WERI-Rb-1 (cell line): Measurements from ENCODE around the gene ITGA1.
"Not testable (repeated sequence)": the region's sequence is repeated elsewhere in the genome, so short reads cannot be mapped to it uniquely, and the experiment has no call there.

ENCODE experiments used
- DNase-seq: peaks from one replicate; pipeline ENCODE4 v3.0.0-alpha.2; 2020
- H3K27ac ChIP-seq: fragments of 250-450 bp; sonication (Bioruptor Pico); 2 replicates; pipeline ENCODE4 v1.5.1; 2020; ENCODE audit warnings: mild to moderate bottlenecking, moderate library complexity
- H3K27me3 ChIP-seq: fragments of 250-450 bp; sonication (Bioruptor Pico); 2 replicates; pipeline ENCODE4 v1.5.1; 2021; ENCODE audit warnings: mild to moderate bottlenecking, low read depth, moderate library complexity; ENCODE audit not compliant: insufficient read depth, severe bottlenecking
- H3K36me3 ChIP-seq: fragments of 250-450 bp; sonication (Bioruptor Pico); 2 replicates; pipeline ENCODE4 v1.5.1; 2020; ENCODE audit warnings: mild to moderate bottlenecking, moderate library complexity
- H3K4me3 ChIP-seq: 2 replicates; pipeline ENCODE4 v1.5.1; 2011; ENCODE audit warnings: low read depth, mild to moderate bottlenecking, control low read depth, low read length
- H3K9me3 ChIP-seq: fragments of 250-450 bp; sonication (Bioruptor Pico); 2 replicates; pipeline ENCODE4 v1.5.1; 2021; ENCODE audit warnings: mild to moderate bottlenecking, moderate library complexity; ENCODE audit not compliant: severe bottlenecking
- CTCF ChIP-seq: IDR thresholded peaks from 2 replicates; pipeline ENCODE4 v1.5.1; 2011; ENCODE audit warnings: low read depth, mild to moderate bottlenecking, control low read depth, inconsistent platforms, low read length

Gene ITGA1

DNA sequence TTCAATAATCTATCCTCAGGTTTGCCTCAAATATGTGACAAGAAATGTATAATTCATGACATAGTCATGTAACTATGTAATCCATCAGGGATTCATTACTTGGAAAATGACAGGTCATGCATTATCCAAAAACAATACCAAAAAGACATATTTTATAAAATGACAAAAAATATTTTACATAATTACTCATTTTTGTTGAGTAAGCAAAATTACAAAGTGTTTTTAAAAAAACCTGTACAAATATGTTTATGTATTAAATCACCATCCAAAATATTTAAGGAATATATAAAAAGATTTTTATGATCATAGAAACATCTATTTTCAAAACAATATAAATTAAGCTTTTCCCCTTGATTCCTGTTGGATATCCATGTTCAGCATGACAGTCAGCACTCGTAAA is 164.8 kb downstream of the ITGA1 start:
- Histone ChIP-seq H3K4me3 (no peak overlapping the region), H3K27me3 (no peaks in the 10 kb centered on the region), H3K9me3 (no peaks in the 10 kb centered on the region), H3K36me3 (no peaks in the 10 kb centered on the region), H3K27ac (no peak overlapping the region)
- no peak for TF ChIP-seq CTCF
- no peak for DNase-seq

DNA sequence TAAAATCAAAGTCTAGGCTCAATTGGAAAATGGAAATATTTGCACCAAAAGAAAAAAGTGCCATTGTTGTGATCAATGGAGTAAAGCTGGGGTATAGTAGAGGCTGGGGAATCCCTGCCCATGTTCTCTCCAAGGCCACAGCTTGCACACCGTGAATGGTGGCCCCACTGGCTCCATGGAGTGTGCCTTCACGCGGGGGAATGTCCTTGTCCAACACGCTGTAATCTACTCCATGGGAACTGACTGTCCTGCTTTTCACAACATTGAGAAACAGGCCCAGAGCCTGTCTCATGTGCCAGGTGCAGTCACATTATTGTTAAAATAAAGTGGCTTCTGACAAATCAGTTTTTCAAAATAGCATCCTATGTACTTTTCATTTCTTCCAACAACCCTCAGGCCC is 168.3 kb downstream of the ITGA1 start:
- H3K36me3 ChIP-seq, result no peaks in the 10 kb centered on the region
- no peak for TF ChIP-seq CTCF
- no peaks in the 10 kb centered on the region for H3K27me3 ChIP-seq
- no peak overlapping the region for H3K27ac ChIP-seq
- no peaks in the 10 kb centered on the region for H3K9me3 ChIP-seq
- DNase-seq, result no peak
- H3K4me3 ChIP-seq, result no peak overlapping the region

- Histone ChIP-seq H3K27ac (no peak overlapping the region), H3K36me3 (no peaks in the 10 kb centered on the region), H3K27me3 (no peaks in the 10 kb centered on the region), H3K4me3 (no peak overlapping the region), H3K9me3 (no peaks in the 10 kb centered on the region)
- DNase-seq, result no peak
- TF ChIP-seq CTCF, result no peak
Observed at GRCh38 chr5:52956915-52957747, 169.4 kb downstream of the ITGA1 start.

- no peaks in the 10 kb centered on the region for H3K27me3 ChIP-seq
- TF ChIP-seq CTCF, result no peak
- H3K4me3 ChIP-seq, result no peak overlapping the region
- H3K27ac ChIP-seq, result no peak overlapping the region
- no peaks in the 10 kb centered on the region for H3K9me3 ChIP-seq
- no peaks in the 10 kb centered on the region for H3K36me3 ChIP-seq
- DNase-seq, result no peak
Observed at GRCh38 chr5:52961274-52961681, 173.6 kb downstream of the ITGA1 start.

DNA sequence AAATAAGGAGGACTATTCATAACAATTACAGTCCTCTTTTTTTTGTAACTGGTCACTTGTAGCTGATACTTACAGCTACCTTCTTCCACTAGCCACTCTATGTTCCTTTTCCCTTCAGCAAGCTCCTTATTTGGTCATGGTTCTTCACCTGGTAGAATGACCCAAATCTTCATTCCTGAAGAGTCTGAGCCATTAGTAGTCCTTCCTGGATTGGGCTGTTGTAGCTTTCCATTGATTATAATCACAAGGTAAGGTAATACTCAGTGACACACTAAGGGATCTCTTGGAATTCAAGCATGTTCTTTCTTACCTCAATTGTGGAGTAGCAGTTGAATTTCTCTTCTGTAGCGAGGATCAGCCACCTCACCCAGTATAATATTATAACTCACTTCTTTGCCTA is 175.9 kb downstream of the ITGA1 start:
- Histone ChIP-seq H3K4me3 (no peak overlapping the region), H3K27me3 (no peaks in the 10 kb centered on the region), H3K9me3 (no peaks in the 10 kb centered on the region), H3K27ac (no peak overlapping the region), H3K36me3 (no peaks in the 10 kb centered on the region)
- no peak for TF ChIP-seq CTCF
- no peak for DNase-seq

DNA sequence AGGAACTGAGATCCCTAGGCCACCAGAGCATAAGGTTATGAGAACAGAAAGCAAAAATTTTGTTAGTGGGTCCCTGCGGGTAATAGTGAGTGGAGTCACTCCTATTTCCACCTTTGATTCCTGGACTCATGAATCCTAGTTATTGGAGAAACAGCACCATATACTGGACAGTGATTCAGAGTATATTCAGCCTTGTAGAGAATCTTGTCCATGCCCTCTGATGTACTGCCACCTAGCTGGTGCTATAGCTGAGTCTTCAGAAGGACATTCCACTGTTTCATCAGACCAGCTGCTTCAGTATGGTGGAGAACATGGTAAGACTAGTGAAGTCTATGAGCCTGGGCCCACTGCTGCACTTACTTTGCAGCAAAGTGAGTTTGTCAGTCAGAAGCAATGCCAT is 176.4 kb downstream of the ITGA1 start:
- Histone ChIP-seq H3K27me3 (no peaks in the 10 kb centered on the region), H3K4me3 (no peak overlapping the region), H3K36me3 (no peaks in the 10 kb centered on the region), H3K27ac (no peak overlapping the region), H3K9me3 (no peaks in the 10 kb centered on the region)
- TF ChIP-seq CTCF, result 0 out of 2 replicates have a peak, but pooled peaks have one; percentile 2
- DNase-seq, result no peak

GRCh38 chr5:52976157-52976556 is 188.4 kb downstream of the ITGA1 start:
- H3K36me3 ChIP-seq, DNase-seq, H3K27ac ChIP-seq, H3K27me3 ChIP-seq, H3K4me3 ChIP-seq: not testable (repeated sequence)
- H3K9me3 ChIP-seq, result peaks cover 10% of the 10 kb centered on the region
